ENCODE results near the gene RERE.
"Not testable (repeated sequence)": the region's sequence is repeated elsewhere in the genome, so short reads cannot be mapped to it uniquely, and the experiment has no call there.

The RERE gene

GRCh38 chr1:8752921-8753713 is 64.3 kb downstream of the RERE start:
- no peak for DNase-seq (ENCODE audit: low read depth in 2 of 2)

GRCh38 chr1:8752411-8752810 is 65.0 kb downstream of the RERE start:
- no peak for DNase-seq (ENCODE audit: low read depth in 2 of 2)

- no peak for DNase-seq (ENCODE audit: low read depth in 2 of 2)
Measured at GRCh38 chr1:8751984-8752383, 65.5 kb downstream of the RERE start.

GRCh38 chr1:8747879-8748825 is 69.3 kb downstream of the RERE start:
- DNase-seq (ENCODE audit: low read depth in 2 of 2) = no peak

- DNase-seq (ENCODE audit: low read depth in 2 of 2) = no peak
Measured at GRCh38 chr1:8746554-8746953, 70.9 kb downstream of the RERE start.

GRCh38 chr1:8745749-8746390 is 71.6 kb downstream of the RERE start:
- no peak for DNase-seq (ENCODE audit: low read depth in 2 of 2)

- no peak for DNase-seq (ENCODE audit: low read depth in 2 of 2)
Measured at GRCh38 chr1:8745346-8745745, 72.1 kb downstream of the RERE start.

- DNase-seq (ENCODE audit: low read depth in 2 of 2) = no peak
Measured at GRCh38 chr1:8742022-8742924, 75.2 kb downstream of the RERE start.

- no peak for DNase-seq (ENCODE audit: low read depth in 2 of 2)
Measured at GRCh38 chr1:8740034-8740449, 77.4 kb downstream of the RERE start.

GRCh38 chr1:8739377-8739776 is 78.1 kb downstream of the RERE start:
- no peak for DNase-seq (ENCODE audit: low read depth in 2 of 2)

- DNase-seq (ENCODE audit: low read depth in 2 of 2) = no peak
Measured at GRCh38 chr1:8736927-8737326, 80.5 kb downstream of the RERE start.

- DNase-seq (ENCODE audit: low read depth in 2 of 2) = no peak
Measured at GRCh38 chr1:8733484-8733883, 84.0 kb downstream of the RERE start.

- DNase-seq (ENCODE audit: low read depth in 2 of 2) = no peak
Measured at GRCh38 chr1:8731162-8731561, 86.3 kb downstream of the RERE start.

GRCh38 chr1:8728464-8728863 is 89.0 kb downstream of the RERE start:
- no peak for DNase-seq (ENCODE audit: low read depth in 2 of 2)

- no peak for DNase-seq (ENCODE audit: low read depth in 2 of 2)
Measured at GRCh38 chr1:8727809-8728213, 89.6 kb downstream of the RERE start.

- DNase-seq (ENCODE audit: low read depth in 2 of 2) = not testable (repeated sequence)
Measured at GRCh38 chr1:8727316-8727715, 90.1 kb downstream of the RERE start.

GRCh38 chr1:8726801-8727186 is 90.6 kb downstream of the RERE start:
- DNase-seq (ENCODE audit: low read depth in 2 of 2) = not testable (repeated sequence)

- DNase-seq (ENCODE audit: low read depth in 2 of 2) = no peak
Measured at GRCh38 chr1:8723010-8723409, 94.4 kb downstream of the RERE start.

GRCh38 chr1:8722366-8722765 is 95.1 kb downstream of the RERE start:
- no peak for DNase-seq (ENCODE audit: low read depth in 2 of 2)

GRCh38 chr1:8721679-8722324 is 95.6 kb downstream of the RERE start:
- no peak for DNase-seq (ENCODE audit: low read depth in 2 of 2)

GRCh38 chr1:8720347-8720746 is 97.1 kb downstream of the RERE start:
- DNase-seq (ENCODE audit: low read depth in 2 of 2) = no peak

Data from stimulated activated CD8-positive, alpha-beta memory T cell treated with anti-CD3 and anti-CD28 coated beads, Interleukin-2, amount 100 ng/mL, for 1 hour (primary cell).